DOHH2 (cell line): ENCODE measurements around the gene CYB5A.

Source experiments
- EZH2phosphoT487 ChIP-seq: fragments of 200-600 bp; sonication (generic); IDR thresholded peaks from 2 replicates; pipeline ENCODE4 v1.6.1; 2017; ENCODE audit warnings: borderline replicate concordance, mild to moderate bottlenecking, antibody characterized with exemption, low read length, moderate library complexity, mixed read lengths
- TF ChIP-seq, protein P1 (sequence below): fragments of 200-600 bp; sonication (generic); IDR thresholded peaks from one replicate; pipeline ENCODE4 v1.5.1; 2014; ENCODE audit warnings: antibody characterized with exemption, mild to moderate bottlenecking, low read depth, low read length; ENCODE audit not compliant: poor library complexity, severe bottlenecking

DNA sequence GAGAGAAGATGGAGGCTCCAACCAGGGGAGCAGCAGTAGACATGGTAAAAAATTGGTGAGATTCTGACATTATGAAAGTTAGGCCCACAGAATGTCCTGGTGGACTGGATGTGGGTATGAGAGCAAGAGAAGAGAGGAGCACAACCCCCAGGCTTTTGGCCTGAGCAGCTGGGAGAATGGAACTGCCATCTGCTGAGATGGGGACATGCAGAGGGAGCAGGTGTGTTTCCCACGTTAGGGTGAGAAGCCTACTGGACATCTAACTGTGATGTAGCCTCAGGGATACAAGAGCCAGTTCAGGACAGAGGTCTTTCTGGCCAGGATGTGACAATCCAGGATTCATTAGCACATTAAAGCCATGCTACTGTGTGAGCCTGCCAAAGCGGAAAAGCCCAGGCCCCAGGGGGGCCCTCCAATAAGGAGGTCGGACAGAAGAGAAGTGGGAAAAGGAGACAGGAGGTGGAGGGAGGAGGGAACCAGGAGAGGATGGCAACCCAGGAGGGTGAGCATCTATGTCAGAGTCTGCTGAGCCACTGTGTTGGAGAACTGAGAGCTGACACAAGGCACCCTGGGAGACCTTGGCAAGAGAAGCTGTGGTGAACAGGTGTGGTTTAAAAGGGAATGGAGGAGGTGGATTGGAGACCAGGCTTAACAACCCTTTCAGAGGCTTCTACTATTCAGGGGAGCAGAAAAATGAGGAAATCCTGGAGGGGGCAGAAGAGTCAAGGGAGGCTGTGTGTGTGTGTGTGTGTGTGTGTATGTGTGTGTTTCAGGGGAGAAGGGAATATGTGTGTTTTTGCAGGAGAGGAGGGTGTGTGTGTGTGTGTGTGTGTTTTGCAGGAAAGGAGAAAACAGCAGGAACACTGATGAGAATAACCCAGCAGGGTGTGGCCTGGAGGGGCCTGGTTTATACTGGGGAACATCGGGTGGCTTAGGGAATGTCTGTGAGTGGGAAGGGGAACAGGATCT lies 10.5 kb downstream of the CYB5A start:
- TF ChIP-seq, protein P1, sequence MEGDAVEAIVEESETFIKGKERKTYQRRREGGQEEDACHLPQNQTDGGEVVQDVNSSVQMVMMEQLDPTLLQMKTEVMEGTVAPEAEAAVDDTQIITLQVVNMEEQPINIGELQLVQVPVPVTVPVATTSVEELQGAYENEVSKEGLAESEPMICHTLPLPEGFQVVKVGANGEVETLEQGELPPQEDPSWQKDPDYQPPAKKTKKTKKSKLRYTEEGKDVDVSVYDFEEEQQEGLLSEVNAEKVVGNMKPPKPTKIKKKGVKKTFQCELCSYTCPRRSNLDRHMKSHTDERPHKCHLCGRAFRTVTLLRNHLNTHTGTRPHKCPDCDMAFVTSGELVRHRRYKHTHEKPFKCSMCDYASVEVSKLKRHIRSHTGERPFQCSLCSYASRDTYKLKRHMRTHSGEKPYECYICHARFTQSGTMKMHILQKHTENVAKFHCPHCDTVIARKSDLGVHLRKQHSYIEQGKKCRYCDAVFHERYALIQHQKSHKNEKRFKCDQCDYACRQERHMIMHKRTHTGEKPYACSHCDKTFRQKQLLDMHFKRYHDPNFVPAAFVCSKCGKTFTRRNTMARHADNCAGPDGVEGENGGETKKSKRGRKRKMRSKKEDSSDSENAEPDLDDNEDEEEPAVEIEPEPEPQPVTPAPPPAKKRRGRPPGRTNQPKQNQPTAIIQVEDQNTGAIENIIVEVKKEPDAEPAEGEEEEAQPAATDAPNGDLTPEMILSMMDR: no peak
- no peak for TF ChIP-seq EZH2phosphoT487
